Neural progenitor cell (in vitro differentiated cells): ENCODE measurements around the gene ARHGAP26.

Source experiments
- CTCF ChIP-seq: fragments of 200-600 bp; sonication (generic); IDR thresholded peaks from 2 replicates; pipeline ENCODE4 v1.5.1; 2017; ENCODE audit warnings: antibody characterized with exemption, mild to moderate bottlenecking
- EZH2 ChIP-seq: fragments of 200-600 bp; sonication (generic); IDR thresholded peaks from 2 replicates; pipeline ENCODE4 v1.6.1; 2017; ENCODE audit warnings: antibody characterized with exemption, mild to moderate bottlenecking, moderate library complexity

- TF ChIP-seq CTCF: no peak
- TF ChIP-seq EZH2: no peak
These were observed 289.2 kb downstream of the ARHGAP26 start for GRCh38 chr5:143059355-143059754.
